Measurements from ENCODE around the gene DVL1.

GRCh38 chr1:1351511-1352427, 2.6 kb upstream of the DVL1 start:
- TF ChIP-seq, protein P1, sequence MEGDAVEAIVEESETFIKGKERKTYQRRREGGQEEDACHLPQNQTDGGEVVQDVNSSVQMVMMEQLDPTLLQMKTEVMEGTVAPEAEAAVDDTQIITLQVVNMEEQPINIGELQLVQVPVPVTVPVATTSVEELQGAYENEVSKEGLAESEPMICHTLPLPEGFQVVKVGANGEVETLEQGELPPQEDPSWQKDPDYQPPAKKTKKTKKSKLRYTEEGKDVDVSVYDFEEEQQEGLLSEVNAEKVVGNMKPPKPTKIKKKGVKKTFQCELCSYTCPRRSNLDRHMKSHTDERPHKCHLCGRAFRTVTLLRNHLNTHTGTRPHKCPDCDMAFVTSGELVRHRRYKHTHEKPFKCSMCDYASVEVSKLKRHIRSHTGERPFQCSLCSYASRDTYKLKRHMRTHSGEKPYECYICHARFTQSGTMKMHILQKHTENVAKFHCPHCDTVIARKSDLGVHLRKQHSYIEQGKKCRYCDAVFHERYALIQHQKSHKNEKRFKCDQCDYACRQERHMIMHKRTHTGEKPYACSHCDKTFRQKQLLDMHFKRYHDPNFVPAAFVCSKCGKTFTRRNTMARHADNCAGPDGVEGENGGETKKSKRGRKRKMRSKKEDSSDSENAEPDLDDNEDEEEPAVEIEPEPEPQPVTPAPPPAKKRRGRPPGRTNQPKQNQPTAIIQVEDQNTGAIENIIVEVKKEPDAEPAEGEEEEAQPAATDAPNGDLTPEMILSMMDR (IDR thresholded peaks at IDR 0.05): no peak
- TF ChIP-seq POLR2A (IDR thresholded peaks at IDR 0.05) (no peak), EP300 (IDR thresholded peaks at IDR 0.05) (no peak)

All from tibial nerve (tissue), 4 donors.